T47D (cell line): Measurements from ENCODE around the gene TAF1C.
A peak's percentile ranks its signal among the peaks of the same experiment; 100 is the strongest.

Experiments used
- DNase-seq, 2 experiments: peaks; one replicate each; pipeline versions ENCODE4 v3.0.0 to v3.0.0-alpha.2; 2011 to 2012; ENCODE audit warnings: low read depth in 1 of 2, low spot score in 1 of 2
- JUND ChIP-seq: IDR thresholded peaks from 2 replicates; pipeline ENCODE4 v1.6.1; 2012; ENCODE audit warnings: low read depth
- in situ Hi-C: cut with HindIII; loops from 2 replicates; pipeline ENCODE4 v1.10.0; 2016; ENCODE audit warnings: low sequenced_read_pairs, low pct_unique_long_range_greater_than_20kb

Gene TAF1C

DNA sequence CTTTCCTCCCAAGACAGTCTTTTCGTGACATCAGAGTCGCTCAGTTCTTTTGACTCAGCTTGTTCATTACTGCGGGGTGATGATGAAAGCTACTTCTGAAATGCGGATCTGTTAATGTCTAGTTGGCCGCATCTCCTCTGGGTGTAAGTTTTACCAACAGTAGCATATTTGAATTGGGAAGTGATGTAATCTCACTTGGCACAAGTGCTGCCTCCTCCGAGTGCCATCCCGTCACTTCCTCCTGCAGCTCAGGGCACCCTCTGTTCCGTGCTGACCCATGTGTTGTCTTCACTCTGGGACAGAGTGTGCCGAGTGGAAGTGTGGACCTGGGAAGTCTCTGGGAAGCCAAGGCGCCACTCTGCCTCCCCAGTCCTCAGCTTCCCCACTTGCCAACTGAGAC lies 13.0 kb upstream of the TAF1C start:
- TF ChIP-seq JUND, result no peak
- in situ Hi-C loops, result no loop called here
- DNase-seq, result no peak

DNA sequence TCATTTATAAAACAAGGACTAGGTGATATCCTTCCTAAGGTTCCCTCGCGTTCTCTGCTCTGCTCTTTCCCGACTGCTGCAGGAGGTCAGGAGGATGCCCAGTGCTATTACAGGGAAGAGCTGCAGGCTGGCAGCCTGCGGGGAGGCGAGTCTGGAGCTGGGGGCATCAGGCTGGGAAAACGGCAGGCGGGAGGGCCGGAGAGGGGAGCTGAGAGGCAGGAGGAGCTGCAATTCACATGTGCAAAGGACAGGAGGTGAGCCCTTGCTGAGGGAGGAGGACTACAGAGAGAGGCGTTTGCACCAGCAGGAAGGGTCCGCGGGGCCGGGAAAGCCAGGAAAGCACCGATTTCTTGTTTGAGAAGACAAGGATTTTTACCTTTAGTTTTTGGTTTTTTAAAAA lies 12.2 kb upstream of the TAF1C start:
- in situ Hi-C loops, result no loop called here
- no peak for TF ChIP-seq JUND
- no peak for DNase-seq

GRCh38 chr16:84198401-84198800 lies 11.5 kb upstream of the TAF1C start:
- no peak for DNase-seq
- no peak for TF ChIP-seq JUND
- in situ Hi-C loops, result no loop called here

GRCh38 chr16:84197466-84198128 lies 10.7 kb upstream of the TAF1C start:
- DNase-seq, result no peak
- in situ Hi-C loops, result no loop called here
- no peak for TF ChIP-seq JUND

DNA sequence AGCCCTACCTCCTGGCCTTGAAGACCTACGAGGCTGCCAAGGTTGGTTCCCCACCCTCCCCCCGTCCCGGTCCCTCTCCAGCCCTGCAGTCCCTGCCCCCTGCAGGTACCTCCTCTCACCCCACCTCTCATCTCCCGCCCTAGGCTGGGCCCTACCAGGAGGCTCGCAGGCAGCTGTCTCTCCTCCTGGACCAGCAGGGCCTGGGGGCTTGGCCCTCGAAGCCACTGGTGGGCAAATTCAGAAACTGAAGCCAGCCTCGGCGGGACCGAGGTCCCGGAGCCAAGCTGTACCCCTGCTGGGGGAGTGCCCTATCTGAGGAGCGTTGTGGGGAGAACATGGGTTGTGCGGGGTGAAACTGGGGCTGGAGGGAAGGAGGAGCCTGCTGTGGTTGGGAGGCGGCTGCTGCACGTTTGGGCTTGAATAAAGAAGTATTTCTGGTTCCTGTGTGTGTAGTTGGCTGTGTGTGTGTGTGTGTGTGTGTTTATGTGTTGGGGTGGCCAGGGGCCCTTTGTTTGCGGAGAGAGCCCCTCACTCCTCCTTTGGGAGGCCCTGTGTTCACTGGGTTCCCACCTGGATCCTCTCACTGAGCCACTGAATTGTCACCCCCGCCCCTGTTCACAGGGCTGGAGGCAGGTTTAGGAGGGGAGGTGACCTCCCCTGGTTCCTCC lies 10.0 kb upstream of the TAF1C start:
- peak; percentile 86 to 89 for DNase-seq
- in situ Hi-C loops, result no loop called here
- no peak for TF ChIP-seq JUND

- TF ChIP-seq JUND, result no peak
- DNase-seq, result no peak
- in situ Hi-C loops, result no loop called here
These were observed 9.2 kb upstream of the TAF1C start for GRCh38 chr16:84196101-84196500.

GRCh38 chr16:84195201-84196093 lies 8.6 kb upstream of the TAF1C start:
- no peak for DNase-seq
- in situ Hi-C loops, result no loop called here
- no peak for TF ChIP-seq JUND

DNA sequence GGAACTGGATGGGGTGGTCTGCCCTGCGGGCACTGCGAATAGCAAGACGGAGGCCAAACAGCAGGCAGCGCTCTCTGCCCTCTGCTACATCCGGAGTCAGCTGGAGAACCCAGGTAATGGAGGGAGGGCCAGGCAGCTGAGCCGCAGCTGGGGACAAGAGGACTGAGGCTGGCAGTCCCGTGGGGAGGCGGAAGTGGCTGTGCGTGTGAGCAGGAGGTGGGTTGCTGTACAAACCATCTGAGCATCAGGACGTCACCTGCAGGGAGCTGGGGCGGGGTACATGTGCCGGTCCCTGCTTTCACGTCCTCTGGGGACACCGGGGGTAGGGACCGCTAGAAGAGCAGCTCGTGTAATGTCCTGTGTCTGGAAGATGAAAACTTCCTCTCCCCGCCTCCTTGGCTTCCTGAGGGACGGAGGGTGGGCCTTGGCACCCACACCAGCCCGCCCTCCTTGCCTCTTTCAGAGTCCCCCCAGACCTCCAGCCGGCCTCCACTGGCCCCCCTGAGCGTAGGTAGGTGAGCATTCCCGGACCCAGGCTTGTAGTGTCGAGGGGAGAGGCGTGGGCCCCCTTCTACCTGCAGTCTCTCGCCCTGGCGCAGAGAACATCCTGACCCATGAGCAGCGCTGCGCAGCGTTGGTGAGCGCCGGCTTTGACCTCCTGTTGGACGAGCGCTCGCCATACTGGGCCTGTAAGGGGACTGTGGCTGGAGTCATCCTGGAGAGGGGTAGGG lies 7.8 kb upstream of the TAF1C start:
- no peak for DNase-seq
- in situ Hi-C loops, result no loop called here
- no peak for TF ChIP-seq JUND

- no peak for TF ChIP-seq JUND
- in situ Hi-C loops, result no loop called here
- DNase-seq, result no peak
These were observed 7.2 kb upstream of the TAF1C start for GRCh38 chr16:84194018-84194417.

DNA sequence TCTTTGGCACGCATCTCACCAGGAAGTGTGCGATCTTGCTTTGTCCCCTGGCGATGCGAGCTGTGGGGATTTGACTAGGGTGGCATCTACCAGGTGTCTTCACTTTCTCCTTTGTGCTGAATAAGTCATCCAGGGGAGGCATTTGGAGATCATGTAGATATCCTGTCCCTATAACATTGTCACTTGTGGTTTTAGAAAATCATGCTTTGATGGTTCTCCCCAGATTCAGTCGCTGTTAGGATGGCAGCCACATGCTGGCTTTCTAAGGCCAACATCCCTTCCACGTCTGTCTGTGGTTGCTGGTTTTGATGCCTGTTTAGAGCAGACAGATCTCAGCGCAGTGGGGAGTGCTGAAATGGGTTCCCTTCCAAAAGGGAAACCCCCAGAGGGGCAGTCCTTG lies 6.6 kb upstream of the TAF1C start:
- in situ Hi-C loops, result no loop called here
- no peak for DNase-seq
- TF ChIP-seq JUND, result no peak

- TF ChIP-seq JUND, result no peak
- no peak for DNase-seq
- in situ Hi-C loops, result no loop called here
These were observed 4.6 kb upstream of the TAF1C start for GRCh38 chr16:84191466-84191865.

DNA sequence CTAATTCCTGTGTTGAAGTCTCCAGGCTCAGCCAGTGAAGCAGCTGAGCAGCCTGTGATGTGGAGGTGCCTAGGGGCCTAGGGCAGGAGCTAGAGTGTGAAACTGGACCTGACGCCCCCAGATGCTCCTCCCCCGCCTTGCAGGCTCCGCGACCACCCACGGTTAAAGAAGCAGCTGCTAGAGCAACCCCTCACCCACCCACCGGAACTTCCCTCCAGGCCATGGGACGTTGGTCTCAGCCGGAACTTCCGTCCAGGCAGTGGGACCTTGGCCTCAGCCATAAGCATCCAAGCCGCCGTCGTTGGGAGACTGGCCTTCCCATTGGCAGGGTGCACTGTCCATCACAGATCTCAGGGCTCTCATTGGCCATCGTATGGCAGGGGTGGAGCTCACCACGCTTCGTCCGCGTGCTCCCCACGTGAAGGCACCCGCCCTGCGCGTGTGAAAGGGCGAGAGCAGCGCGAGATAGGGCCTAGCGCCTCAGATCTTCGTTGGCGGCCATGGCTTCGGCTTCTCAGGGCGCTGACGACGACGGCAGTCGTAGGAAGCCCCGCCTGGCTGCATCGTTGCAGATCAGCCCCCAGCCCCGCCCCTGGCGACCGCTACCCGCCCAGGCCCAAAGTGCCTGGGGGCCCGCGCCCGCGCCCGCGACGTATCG lies 4.0 kb upstream of the TAF1C start, which contains the start of gene ADAD2:
TSS of gene ADAD2 (plus strand) at position 427 of the 658 bp plus-strand sequence. CDS start at position 501, 74 bp downstream.
- in situ Hi-C loops, result no loop called here
- DNase-seq, result peak in 1 of 2 experiments; percentile 67
- TF ChIP-seq JUND, result no peak
